Smooth muscle cell (in vitro differentiated cells): ENCODE measurements around the gene OR10X1. TPM values are rescaled to one million over a fixed set of nuclear protein-coding genes. Genes with fewer than 3 reads are reported as not detected.

Experiments used
- DNase-seq: peaks from one replicate; lab custom pipeline; 2025; ENCODE audit not compliant: unreplicated experiment; lab: John Stamatoyannopoulos, UW
- H2AFZ ChIP-seq: fragments of 200-600 bp; sonication (generic); 2 replicates; pipeline ENCODE4 v1.6.0; 2016; ENCODE audit warnings: antibody characterized with exemption, low read depth, mild to moderate bottlenecking
- H3F3A ChIP-seq: fragments of 200-600 bp; sonication (generic); 2 replicates; pipeline ENCODE4 v1.6.0; 2017; ENCODE audit warnings: antibody characterized with exemption, low read depth
- H3K27ac ChIP-seq: fragments of 200-600 bp; sonication (generic); 2 replicates; pipeline ENCODE4 v1.5.1; 2016; ENCODE audit warnings: low read depth, mild to moderate bottlenecking
- H3K27me3 ChIP-seq: fragments of 200-600 bp; sonication (generic); 2 replicates; pipeline ENCODE4 v1.6.1; 2016; ENCODE audit warnings: low read depth, mild to moderate bottlenecking
- H3K36me3 ChIP-seq: fragments of 200-600 bp; sonication (generic); 2 replicates; pipeline ENCODE4 v1.5.1; 2016; ENCODE audit warnings: low read depth
- H3K4me1 ChIP-seq: fragments of 200-600 bp; sonication (generic); 2 replicates; pipeline ENCODE4 v1.5.1; 2016; ENCODE audit warnings: low read depth
- H3K4me2 ChIP-seq: fragments of 200-600 bp; sonication (generic); 2 replicates; pipeline ENCODE4 v1.6.0; 2016; ENCODE audit warnings: mild to moderate bottlenecking
- H3K4me3 ChIP-seq: fragments of 200-600 bp; sonication (generic); 2 replicates; pipeline ENCODE4 v1.5.1; 2016; ENCODE audit warnings: mild to moderate bottlenecking
- H3K79me2 ChIP-seq: fragments of 200-600 bp; sonication (generic); 2 replicates; pipeline ENCODE4 v1.6.0; 2016; ENCODE audit warnings: low read depth, mild to moderate bottlenecking
- H3K9ac ChIP-seq: fragments of 200-600 bp; sonication (generic); 2 replicates; pipeline ENCODE4 v1.6.0; 2016; ENCODE audit warnings: low read depth
- H3K9me3 ChIP-seq: fragments of 200-600 bp; sonication (generic); replicated peaks from 2 replicates; pipeline ENCODE4 v1.5.1; 2016; ENCODE audit warnings: low read depth
- H4K20me1 ChIP-seq: fragments of 200-600 bp; sonication (generic); 2 replicates; pipeline ENCODE4 v1.6.0; 2016; ENCODE audit warnings: low read depth
- CTCF ChIP-seq: fragments of 200-600 bp; sonication (generic); IDR thresholded peaks from 2 replicates; pipeline ENCODE4 v1.5.1; 2017; ENCODE audit warnings: borderline replicate concordance, mild to moderate bottlenecking, antibody characterized with exemption; ENCODE audit not compliant: insufficient read depth, poor library complexity, severe bottlenecking
- WGBS: methylation state at CpG from one replicate; pipeline ENCODE4 v1.1.7; 2016; ENCODE audit warnings: low lambda C conversion rate; 5-methylcytosine and 5-hydroxymethylcytosine counted together
- polyA plus RNA-seq: library from polyadenylated mRNA; unstranded; fragments of >200 nt; fragmentation: Nextera tagmentation; extraction: Ambion mirVana; gene quantifications from 2 replicates; pipeline ENCODE4 v1.2.1, GENCODE V29; 2016
- total RNA-seq: library from RNA; depleted of rRNA; stranded (reverse); fragments of >200 nt; gene quantifications from 2 replicates; pipeline ENCODE4 v1.2.3, GENCODE V29; 2014

OR10X1 gene
- total and polyA plus RNA-seq, 2 experiments from 2014 or later = not detected

- Histone ChIP-seq H3K27me3 (no peaks in the 10 kb centered on the region), H3K4me2 (no peak overlapping the region), H3K9ac (no peak overlapping the region), H3K27ac (no peak overlapping the region), H3K4me1 (no peaks in the 10 kb centered on the region), H3F3A (no peaks in the 10 kb centered on the region), H3K79me2 (no peaks in the 10 kb centered on the region), H2AFZ (no peak overlapping the region), H3K36me3 (no peaks in the 10 kb centered on the region), H3K9me3 (no peaks in the 10 kb centered on the region), H4K20me1 (no peaks in the 10 kb centered on the region), H3K4me3 (no peak overlapping the region)
- TF ChIP-seq CTCF = no peak
- DNase-seq = no peak
- WGBS = 88% methylated on average over 2 of the region's 2 CpGs
Measured at GRCh38 chr1:158563853-158564252, 15.8 kb downstream of the OR10X1 start.

GRCh38 chr1:158559696-158560095 is 20.0 kb downstream of the OR10X1 start:
- Histone ChIP-seq H3K36me3 (no peaks in the 10 kb centered on the region), H3K4me2 (no peak overlapping the region), H3K4me1 (no peaks in the 10 kb centered on the region), H3F3A (no peaks in the 10 kb centered on the region), H3K79me2 (no peaks in the 10 kb centered on the region), H3K27me3 (no peaks in the 10 kb centered on the region), H3K9ac (no peak overlapping the region), H2AFZ (no peak overlapping the region), H3K27ac (no peak overlapping the region), H3K4me3 (no peak overlapping the region), H4K20me1 (no peaks in the 10 kb centered on the region), H3K9me3 (no peaks in the 10 kb centered on the region)
- no peak for TF ChIP-seq CTCF
- WGBS = 94% methylated on average over 1 of the region's 1 CpG
- no peak for DNase-seq

- no peaks in the 10 kb centered on the region for H3K27me3 ChIP-seq
- no peak within 1 kb of the TSS for H3K9ac ChIP-seq
Measured at GRCh38 chr1:158554352-158554751, 25.3 kb downstream of the OR10X1 start, which contains the start of gene OR6Y1. Gene OR6Y1 (minus strand): TSS chr1:158554405. CDS start chr1:158548105, 6,300 bp downstream.

More at GRCh38 chr1:158554352-158554751, 25.3 kb downstream of the OR10X1 start, which contains the start of gene OR6Y1:
- 87% methylated on average over 3 of the region's 3 CpGs for WGBS
- Histone ChIP-seq H3K36me3 (no peaks in the 10 kb centered on the region), H3K4me1 (no peaks in the 10 kb centered on the region), H3K4me3 (no peak within 1 kb of the TSS), H3K9me3 (no peaks in the 10 kb centered on the region), H4K20me1 (no peaks in the 10 kb centered on the region), H3K79me2 (no peaks in the 10 kb centered on the region), H3F3A (no peaks in the 10 kb centered on the region), H3K4me2 (no peak within 1 kb of the TSS), H3K27ac (no peak within 1 kb of the TSS), H2AFZ (no peak within 1 kb of the TSS)
- no peak for TF ChIP-seq CTCF
- no peak for DNase-seq
